Inferior parietal cortex (tissue), 1 donor: ENCODE data around the gene PNPLA4.

Source experiments
- DNase-seq: peaks from one replicate; pipeline ENCODE4 v3.0.0-alpha.2; 2016; ENCODE audit errors: extremely low spot score

PNPLA4 gene

GRCh38 chrX:7927259-7928167 is at the start of gene PNPLA4:
PNPLA4 (minus strand) TSS chrX:7927413; CDS start chrX:7926119, 1,294 bp downstream.
- DNase-seq, result peak; percentile 64

DNA sequence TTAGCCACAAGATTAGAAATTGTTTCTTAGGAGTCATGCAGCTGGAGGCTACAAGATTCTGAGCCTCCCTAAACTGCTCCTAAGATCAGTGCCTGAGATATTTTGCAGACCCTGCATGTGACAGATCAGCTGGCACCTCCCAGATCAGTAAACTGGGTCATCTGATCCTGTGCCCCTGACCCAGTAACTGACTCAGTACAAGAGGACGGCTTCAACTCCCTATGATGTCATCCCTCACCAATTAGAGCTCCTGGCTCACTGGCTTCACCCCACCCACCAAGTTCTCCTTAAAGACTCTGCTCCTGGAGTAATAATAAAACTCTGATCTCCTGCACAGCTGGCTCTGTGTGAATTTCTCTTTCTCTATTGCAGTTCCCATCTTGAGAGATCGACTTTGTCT is 45.4 kb upstream of the PNPLA4 start:
- DNase-seq, result no peak

GRCh38 chrX:7970428-7970827 is 43.2 kb upstream of the PNPLA4 start:
- DNase-seq, result no peak

DNA sequence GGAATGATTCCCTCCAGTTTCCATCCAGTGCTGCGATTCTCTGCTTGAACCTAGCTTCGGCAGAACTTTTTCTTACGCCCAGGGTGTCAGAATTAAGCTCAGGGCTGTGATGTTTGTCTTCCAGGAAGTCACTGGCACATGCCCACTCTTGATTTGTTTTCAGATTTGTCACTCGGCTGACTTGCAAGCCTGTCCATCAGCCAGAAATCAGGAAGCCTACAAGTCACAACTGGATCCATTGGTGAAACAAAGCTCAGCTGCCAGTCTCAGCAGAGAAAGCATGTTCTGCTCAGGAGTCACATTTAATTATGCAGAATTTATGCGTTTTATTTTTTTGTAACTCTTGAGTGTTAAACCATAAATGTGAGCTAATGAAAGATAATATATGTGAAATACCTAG is 38.2 kb upstream of the PNPLA4 start:
- DNase-seq, result no peak

- no peak for DNase-seq
These were observed 33.0 kb upstream of the PNPLA4 start for GRCh38 chrX:7960246-7960645.

DNA sequence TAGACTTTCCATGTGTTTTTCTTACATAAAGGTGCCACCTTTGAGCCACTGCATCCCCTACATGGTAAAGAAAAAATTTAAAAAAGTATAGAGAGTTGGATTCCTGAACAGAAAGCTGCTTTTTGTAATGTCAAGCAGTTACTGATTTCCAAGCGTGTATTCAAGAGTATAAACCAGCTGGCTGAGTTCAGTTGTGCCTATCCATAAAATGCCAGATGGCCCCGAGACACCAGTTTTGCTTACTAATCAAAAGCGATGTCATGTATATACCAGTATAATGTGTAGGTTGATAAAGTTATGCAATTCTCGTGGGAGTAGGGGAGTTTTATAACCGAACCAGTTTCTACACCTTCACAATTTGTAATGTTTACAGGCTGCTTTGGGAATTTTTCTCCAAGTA is 26.2 kb upstream of the PNPLA4 start:
- DNase-seq, result peak; percentile 21

GRCh38 chrX:7950865-7951264 is 23.7 kb upstream of the PNPLA4 start:
- DNase-seq, result no peak

GRCh38 chrX:7948483-7948882 is 21.3 kb upstream of the PNPLA4 start:
- DNase-seq, result no peak

DNA sequence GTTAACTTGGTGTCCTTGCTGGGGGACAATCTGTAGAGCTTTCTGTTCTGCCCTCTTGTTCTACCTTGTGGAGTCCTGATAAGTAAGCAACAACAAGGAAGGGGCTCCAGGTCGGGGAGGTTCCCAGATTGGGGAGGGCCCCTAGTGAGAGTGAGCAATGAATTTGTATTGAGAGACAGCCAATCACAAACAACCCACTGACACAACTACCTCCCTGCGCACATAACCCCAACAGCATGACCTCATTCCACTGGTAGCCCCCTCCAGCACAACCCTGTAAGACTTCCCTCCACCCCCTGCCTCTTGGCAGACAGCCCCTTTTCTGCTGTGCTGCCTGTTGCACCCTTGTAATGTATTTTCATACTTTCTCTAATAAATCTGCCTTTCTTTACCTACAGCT is 19.7 kb upstream of the PNPLA4 start:
- DNase-seq, result no peak

DNA sequence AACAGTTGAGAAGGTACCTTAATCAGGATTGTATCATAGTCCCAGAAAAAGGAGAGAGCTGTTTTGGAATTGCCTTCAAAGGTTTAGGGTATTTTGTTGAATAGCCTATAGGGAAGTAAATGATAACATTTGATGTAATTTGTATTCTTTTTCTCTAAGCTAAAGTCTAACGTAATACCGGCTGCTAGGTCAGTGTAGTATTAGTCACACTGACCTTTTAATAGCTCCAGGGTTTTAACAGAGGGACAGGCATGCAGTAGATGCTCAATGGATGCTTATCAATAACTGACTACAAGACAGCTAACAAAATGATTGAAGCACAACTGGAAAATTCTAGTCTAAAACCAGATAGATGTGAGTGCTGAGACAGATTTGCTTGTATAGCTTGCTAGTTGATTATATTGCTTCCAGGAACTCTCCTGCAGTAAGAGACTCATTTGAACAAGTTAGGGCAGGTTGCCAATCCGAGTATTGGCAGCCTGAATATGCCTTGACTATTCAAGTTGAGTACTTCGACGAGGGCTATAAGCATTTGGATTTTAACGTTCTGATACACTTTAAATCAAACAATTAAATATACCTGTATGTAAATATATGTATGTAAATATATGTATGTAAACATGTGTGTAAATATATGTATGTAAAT is 16.5 kb upstream of the PNPLA4 start:
- no peak for DNase-seq

- DNase-seq, result peak; percentile 32
These were observed 14.3 kb upstream of the PNPLA4 start for GRCh38 chrX:7941390-7942042.

DNA sequence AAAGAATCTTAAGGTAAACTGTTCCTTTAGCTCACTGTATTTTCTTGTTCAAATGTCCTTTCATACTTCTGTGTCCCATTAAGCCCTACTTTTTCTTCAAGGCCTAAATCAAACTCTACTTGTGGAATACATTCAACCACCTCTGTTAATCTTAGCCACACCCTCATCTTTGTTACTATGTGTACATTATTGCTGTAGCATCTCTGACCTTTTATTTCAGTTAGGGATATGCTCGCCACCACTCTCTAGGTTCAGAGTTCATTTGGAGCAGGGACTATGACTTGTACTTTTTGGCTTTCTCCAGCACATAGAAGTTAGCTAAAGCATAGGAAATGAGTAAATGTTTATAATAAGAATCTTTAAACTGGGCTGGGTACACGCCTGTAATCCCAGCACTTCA is 6.8 kb upstream of the PNPLA4 start:
- no peak for DNase-seq

DNA sequence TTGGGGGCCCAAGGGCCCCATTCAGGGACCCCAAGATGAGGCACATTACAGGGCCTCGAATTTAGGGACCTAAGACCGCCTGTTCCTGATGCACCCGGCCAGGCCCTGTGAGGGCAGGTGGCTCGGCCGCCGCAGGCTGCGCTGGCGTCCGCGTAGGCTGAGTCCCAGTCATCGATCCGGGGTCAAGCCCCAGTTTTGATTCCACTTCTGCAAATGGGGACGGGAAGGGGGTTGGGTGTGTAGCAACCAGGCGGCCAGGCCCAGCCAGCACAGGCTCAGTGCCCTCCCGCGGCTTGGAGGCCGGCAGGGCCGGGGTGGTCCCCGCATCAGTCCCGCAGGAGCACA is 327 bp downstream of the PNPLA4 start:
- no peak for DNase-seq

GRCh38 chrX:7926501-7926900 is 712 bp downstream of the PNPLA4 start:
- no peak for DNase-seq

- DNase-seq, result peak; percentile 73
These were observed 1.2 kb downstream of the PNPLA4 start for GRCh38 chrX:7925867-7926472.

DNA sequence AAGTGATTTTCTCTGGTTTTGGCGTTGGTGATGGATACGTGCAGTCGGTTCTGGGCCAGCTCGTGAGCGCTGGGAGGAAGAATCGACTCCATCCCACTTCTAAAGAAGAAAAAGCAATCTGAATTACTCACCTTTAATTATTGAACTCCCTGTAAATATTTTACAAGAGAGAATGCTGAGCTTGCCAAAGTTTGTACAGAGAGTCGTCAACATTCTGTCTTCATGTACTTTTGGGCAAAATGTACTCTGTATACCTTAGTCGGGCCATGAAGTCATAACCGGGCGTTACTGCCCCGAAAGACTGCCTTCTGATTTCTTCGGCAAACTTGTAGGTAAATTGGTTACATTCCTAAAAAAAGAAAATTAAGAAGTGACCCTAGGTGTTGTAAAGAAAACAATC is 5.5 kb downstream of the PNPLA4 start:
- no peak for DNase-seq

GRCh38 chrX:7908821-7909220 is 18.4 kb downstream of the PNPLA4 start:
- no peak for DNase-seq

DNA sequence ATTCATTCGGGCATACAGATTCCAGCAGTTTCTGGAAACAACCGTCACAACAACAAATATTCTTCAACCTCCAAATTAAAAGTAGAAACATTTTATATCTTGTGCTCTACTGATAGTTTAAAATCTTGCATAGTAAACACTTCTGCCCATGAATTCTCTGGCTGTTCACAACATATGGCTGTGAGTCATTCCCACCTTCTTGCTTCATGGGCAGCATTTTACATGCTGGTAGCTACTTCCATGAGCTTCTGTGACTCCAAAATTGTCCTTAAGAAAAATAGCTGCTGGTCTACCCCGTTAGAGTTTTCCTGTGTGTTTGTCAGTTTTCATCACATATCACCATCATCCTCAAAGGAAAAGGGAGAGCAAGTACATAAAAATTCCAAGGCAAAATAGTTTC is 22.7 kb downstream of the PNPLA4 start:
- DNase-seq, result peak; percentile 24

GRCh38 chrX:7891928-7892327 is 35.3 kb downstream of the PNPLA4 start:
- DNase-seq, result no peak

DNA sequence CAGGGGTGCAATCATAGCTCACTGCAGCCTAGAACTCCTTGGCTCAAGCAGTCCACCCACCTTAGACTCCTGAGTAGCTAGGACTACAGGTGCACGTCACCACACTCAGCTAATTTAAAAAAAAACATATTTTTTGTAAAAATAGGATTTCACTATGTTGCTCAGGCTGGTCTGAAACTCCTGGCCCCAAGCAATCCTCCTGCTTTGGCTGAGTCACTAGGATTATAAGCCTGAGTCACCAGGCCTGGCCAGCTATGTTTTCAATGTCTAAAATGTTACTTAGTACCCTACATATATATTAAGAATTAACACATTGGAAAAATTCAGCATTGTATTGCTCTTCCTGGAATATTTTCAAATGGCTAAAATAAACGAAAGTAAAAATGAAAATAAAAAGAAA is 37.5 kb downstream of the PNPLA4 start:
- no peak for DNase-seq

DNA sequence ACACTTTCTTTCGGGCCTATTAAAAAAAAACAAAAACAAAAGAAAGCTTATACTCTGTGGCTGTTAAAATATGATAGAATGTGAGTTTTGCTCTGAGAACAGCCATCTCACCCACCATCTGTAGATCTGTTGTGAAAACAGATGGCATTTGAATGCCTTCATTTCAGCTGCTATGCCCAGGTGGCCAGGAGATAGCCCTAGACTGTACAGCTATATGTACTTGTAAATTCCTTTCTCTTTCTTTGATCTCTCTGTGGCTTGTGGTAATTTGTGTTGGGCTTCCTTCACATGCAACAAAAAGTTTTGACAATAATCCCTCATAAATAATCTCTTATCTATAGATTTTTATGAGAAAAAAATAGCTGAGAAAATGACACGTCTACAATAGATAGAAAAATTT is 38.1 kb downstream of the PNPLA4 start:
- DNase-seq, result no peak

DNA sequence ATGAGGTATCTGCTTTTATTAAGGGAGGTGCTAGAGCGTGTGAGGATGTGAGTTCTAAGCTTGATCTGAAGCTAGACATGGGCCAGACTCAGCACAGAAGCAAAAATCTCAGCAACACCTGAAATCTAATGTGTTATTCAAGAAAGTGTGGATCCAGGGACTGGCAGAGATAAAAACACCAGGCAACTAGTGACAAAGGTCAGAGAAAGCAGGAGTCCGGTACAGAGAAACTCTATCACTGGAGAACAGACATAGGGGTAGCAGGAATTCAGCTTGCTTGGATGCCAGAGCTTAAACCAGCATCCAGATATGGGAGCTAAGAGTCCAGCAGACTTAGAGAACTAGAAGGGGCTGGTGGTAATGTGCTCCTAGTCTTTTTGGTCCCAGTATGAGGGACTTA is 50.3 kb downstream of the PNPLA4 start:
- DNase-seq, result no peak
